Activated CD4-positive, alpha-beta T cell treated with anti-CD3 and anti-CD28 coated beads, Interleukin-2, amount 10 ng/mL, durations not matched to agents 24 days and 14 days (primary cell): ENCODE data around the gene TMEM87B. TPM values are rescaled to one million over a fixed set of nuclear protein-coding genes. Genes with fewer than 3 reads are reported as not detected.
"Not testable (repeated sequence)": the region's sequence is repeated elsewhere in the genome, so short reads cannot be mapped to it uniquely, and the experiment has no call there.

Source experiments
- DNase-seq: peaks from one replicate; pipeline ENCODE4 v3.0.0; 2022
- H3K27ac Mint-ChIP-seq: one replicate; pipeline ENCODE4 v1.8.0; 2022; ENCODE audit warnings: mild to moderate bottlenecking, mixed read lengths
- H3K27me3 Mint-ChIP-seq: one replicate; pipeline ENCODE4 v1.8.0; 2022; ENCODE audit warnings: mixed read lengths
- H3K36me3 Mint-ChIP-seq: one replicate; pipeline ENCODE4 v1.8.0; 2022; ENCODE audit warnings: low read depth, mild to moderate bottlenecking, mixed read lengths
- H3K4me1 Mint-ChIP-seq: one replicate; pipeline ENCODE4 v1.8.0; 2021; ENCODE audit warnings: mixed read lengths
- H3K4me3 Mint-ChIP-seq: one replicate; pipeline ENCODE4 v1.8.0; 2022; ENCODE audit warnings: mild to moderate bottlenecking, moderate library complexity, mixed read lengths
- H3K9me3 Mint-ChIP-seq: one replicate; pipeline ENCODE4 v1.8.0; 2021; ENCODE audit warnings: mixed read lengths
- intact Hi-C: fragments of 100-400 bp; cut with micrococcal nuclease; formaldehyde crosslinking; loops from one replicate; pipeline ENCODE4 v1.15.1; 2023
- total RNA-seq: library from RNA; stranded (reverse); gene quantifications from 2 replicates; pipeline ENCODE4 v1.2.3, GENCODE V29; 2022

The TMEM87B gene
- total RNA-seq, 1 donor from 2014 or later: 13.9 TPM

- H3K27ac Mint-ChIP-seq: peak overlapping the region; percentile 45
- peak overlapping the region; percentile 70 for H3K4me3 Mint-ChIP-seq
- intact Hi-C loops: no loop called here
- peak; percentile 67 for DNase-seq
- H3K9me3 Mint-ChIP-seq: peaks cover 3% of the 10 kb centered on the region
- peaks cover 4% of the 10 kb centered on the region for H3K36me3 Mint-ChIP-seq
- peaks cover 26% of the 10 kb centered on the region for H3K27me3 Mint-ChIP-seq
- peaks cover 8% of the 10 kb centered on the region for H3K4me1 Mint-ChIP-seq
Measured at GRCh38 chr2:112137516-112138158, 82.6 kb downstream of the TMEM87B start.

DNA sequence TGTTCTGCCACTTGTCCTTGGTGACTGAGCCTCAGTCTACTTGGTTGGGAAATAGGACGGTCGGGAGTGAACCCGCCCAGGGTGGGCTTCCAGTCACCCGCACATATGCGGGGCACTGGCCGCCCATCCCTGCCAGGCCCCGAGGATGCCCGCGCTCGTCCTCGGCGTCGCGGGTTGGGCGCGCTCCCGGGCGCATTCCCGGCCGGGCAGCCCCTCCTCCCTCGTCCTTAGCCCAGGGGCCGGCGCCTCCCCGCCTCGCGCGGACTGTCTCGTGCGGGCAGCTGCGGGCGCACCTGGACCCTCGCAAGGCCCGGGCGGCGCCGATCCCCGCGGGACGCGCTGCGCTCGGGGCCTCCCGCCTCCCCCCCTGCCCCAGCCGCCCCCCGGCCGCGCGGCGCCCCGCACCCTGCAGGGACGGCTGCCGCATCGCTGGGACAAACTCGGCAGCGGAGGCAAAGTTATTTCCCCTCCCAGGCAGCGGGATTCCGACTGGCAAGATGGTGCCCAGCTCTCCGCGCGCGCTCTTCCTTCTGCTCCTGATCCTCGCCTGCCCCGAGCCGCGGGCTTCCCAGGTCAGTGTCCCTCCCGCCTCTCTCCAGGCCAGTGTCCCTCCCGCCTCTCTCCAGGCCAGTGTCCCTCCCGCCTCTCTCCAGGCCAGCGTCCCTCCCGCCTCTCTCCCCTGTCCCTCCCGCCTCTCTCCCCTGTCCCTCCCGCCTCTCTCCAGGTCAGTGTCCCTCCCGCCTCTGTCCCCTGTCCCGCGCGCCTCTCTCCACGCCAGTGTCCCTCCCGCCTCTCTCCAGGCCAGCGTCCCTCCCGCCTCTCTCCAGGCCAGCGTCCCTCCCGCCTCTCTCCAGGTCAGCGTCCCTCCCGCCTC, 83.3 kb downstream of the TMEM87B start, which contains the start of gene FBLN7:
Gene FBLN7 (plus strand): TSS at position 227 of the 874 bp plus-strand sequence. CDS start 271 bp downstream, at position 498.
- peaks cover 7% of the 10 kb centered on the region for H3K4me1 Mint-ChIP-seq
- peaks cover 1% of the 10 kb centered on the region for H3K9me3 Mint-ChIP-seq
- intact Hi-C loops: no loop called here
- peak within 1 kb of the TSS; percentile 70 for H3K4me3 Mint-ChIP-seq
- DNase-seq: peak; percentile 62
- H3K27ac Mint-ChIP-seq: peak within 1 kb of the TSS; percentile 45
- H3K27me3 Mint-ChIP-seq: peaks cover 30% of the 10 kb centered on the region
- peaks cover 3% of the 10 kb centered on the region for H3K36me3 Mint-ChIP-seq

DNA sequence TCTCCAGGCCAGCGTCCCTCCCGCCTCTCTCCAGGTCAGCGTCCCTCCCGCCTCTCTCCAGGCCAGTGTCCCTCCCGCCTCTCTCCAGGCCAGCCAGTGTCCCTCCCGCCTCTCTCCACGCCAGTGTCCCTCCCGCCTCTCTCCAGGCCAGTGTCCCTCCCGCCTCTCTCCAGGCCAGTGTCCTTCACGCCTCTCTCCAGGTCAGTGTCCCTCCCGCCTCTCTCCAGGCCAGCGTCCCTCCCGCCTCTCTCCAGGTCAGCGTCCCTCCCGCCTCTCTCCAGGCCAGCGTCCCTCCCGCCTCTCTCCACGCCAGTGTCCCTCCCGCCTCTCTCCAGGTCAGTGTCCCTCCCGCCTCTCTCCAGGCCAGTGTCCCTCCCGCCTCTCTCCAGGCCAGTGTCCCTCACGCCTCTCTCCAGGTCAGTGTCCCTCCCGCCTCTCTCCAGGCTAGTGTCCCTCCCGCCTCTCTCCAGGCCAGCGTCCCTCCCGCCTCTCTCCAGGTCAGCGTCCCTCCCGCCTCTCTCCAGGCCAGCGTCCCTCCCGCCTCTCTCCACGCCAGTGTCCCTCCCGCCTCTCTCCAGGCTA, 84.1 kb downstream of the TMEM87B start:
- H3K9me3 Mint-ChIP-seq, H3K4me1 Mint-ChIP-seq, DNase-seq, intact Hi-C loops, H3K36me3 Mint-ChIP-seq, H3K27ac Mint-ChIP-seq: not testable (repeated sequence)
- Mint-ChIP-seq H3K27me3 (peaks cover 30% of the 10 kb centered on the region), H3K4me3 (peak overlapping the region; percentile 68)

DNA sequence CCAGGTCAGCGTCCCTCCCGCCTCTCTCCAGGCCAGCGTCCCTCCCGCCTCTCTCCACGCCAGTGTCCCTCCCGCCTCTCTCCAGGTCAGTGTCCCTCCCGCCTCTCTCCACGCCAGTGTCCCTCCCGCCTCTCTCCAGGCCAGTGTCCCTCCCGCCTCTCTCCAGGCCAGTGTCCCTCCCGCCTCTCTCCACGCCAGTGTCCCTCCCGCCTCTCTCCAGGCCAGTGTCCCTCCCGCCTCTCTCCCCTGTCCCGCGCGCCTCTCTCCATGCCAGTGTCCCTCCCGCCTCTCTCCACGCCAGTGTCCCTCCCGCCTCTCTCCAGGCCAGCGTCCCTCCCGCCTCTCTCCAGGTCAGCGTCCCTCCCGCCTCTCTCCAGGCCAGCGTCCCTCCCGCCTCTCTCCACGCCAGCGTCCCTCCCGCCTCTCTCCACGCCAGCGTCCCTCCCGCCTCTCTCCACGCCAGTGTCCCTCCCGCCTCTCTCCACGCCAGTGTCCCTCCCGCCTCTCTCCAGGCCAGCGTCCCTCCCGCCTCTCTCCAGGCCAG, 84.7 kb downstream of the TMEM87B start:
- H3K9me3 Mint-ChIP-seq, intact Hi-C loops, H3K4me1 Mint-ChIP-seq, H3K36me3 Mint-ChIP-seq, H3K4me3 Mint-ChIP-seq, H3K27ac Mint-ChIP-seq, DNase-seq: not testable (repeated sequence)
- peaks cover 30% of the 10 kb centered on the region for H3K27me3 Mint-ChIP-seq

DNA sequence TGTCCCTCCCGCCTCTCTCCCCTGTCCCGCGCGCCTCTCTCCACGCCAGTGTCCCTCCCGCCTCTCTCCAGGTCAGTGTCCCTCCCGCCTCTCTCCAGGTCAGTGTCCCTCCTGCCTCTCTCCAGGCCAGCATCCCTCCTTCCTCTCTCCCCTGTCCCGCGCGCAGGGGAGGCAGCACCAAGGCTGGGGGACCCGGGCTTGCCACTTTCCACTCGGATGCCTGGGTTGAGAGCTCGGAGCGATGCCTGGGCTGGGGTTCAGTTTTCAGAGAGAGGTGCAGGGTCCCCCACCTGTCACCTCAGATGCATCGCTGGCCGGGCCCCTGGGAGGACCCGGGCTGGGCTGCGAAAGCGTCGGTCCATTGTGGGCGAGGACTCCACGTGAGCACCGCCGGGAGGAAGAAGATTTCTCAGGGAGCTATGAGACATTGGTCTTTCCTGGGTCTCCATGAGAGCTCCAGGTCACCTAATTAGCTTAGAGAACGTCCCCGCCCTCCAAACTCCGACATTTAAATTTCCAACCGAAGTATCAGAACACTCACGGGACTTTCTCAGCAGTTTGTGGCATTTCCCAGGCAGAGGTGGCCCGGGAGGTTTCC, 85.2 kb downstream of the TMEM87B start:
- intact Hi-C loops: no loop called here
- H3K9me3 Mint-ChIP-seq: no peaks in the 10 kb centered on the region
- peaks cover 30% of the 10 kb centered on the region for H3K27me3 Mint-ChIP-seq
- H3K36me3 Mint-ChIP-seq: peaks cover 3% of the 10 kb centered on the region
- peak; percentile 49 for DNase-seq
- H3K4me1 Mint-ChIP-seq: peaks cover 7% of the 10 kb centered on the region
- H3K4me3 Mint-ChIP-seq: no peak overlapping the region
- no peak overlapping the region for H3K27ac Mint-ChIP-seq

DNA sequence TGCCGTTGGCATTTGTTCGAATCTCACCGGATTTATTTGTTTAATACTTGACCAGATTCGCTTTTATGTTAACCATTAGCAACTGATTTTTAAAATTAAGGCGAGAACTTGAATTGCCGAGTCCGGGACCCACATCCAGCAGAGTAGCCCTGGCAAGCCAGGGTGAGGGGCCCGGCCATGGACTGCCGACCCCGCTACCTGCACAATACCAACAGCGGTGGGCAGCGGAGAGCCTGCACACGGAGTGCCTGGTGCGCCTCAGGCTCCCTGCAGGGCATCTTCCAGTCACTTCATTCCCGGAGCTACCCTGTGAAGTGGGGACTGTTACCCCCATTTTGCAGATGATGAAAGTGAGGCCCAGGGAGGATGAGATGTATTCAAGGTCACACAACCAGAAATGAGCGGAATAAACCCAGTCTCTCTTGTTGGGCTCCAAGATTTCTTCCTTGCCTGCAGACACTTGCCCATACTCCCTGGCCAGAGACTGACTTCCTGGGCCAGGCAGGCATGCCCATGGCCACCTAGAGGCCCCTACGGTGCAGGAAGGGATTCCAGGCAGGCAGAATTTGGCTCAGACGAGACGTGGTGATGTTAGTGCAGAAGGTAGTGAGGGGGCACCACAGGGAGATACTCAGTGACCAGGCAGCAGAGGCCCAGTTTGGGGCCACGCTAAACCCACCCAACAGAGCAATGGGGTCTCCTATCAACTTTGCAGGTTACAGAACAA, 86.0 kb downstream of the TMEM87B start:
- peak; percentile 54 for DNase-seq
- peaks cover 7% of the 10 kb centered on the region for H3K4me1 Mint-ChIP-seq
- H3K27ac Mint-ChIP-seq: no peak overlapping the region
- H3K9me3 Mint-ChIP-seq: no peaks in the 10 kb centered on the region
- intact Hi-C loops: no loop called here
- H3K27me3 Mint-ChIP-seq: peaks cover 29% of the 10 kb centered on the region
- no peak overlapping the region for H3K4me3 Mint-ChIP-seq
- peaks cover 3% of the 10 kb centered on the region for H3K36me3 Mint-ChIP-seq

- H3K27me3 Mint-ChIP-seq: peaks cover 27% of the 10 kb centered on the region
- no peaks in the 10 kb centered on the region for H3K9me3 Mint-ChIP-seq
- peaks cover 3% of the 10 kb centered on the region for H3K36me3 Mint-ChIP-seq
- peaks cover 7% of the 10 kb centered on the region for H3K4me1 Mint-ChIP-seq
- H3K27ac Mint-ChIP-seq: no peak overlapping the region
- DNase-seq: peak; percentile 52
- intact Hi-C loops: no loop called here
- H3K4me3 Mint-ChIP-seq: no peak overlapping the region
Measured at GRCh38 chr2:112141626-112142007, 86.5 kb downstream of the TMEM87B start.

GRCh38 chr2:112142525-112143078, 87.5 kb downstream of the TMEM87B start:
- peaks cover 1% of the 10 kb centered on the region for H3K36me3 Mint-ChIP-seq
- no peak overlapping the region for H3K4me3 Mint-ChIP-seq
- intact Hi-C loops: no loop called here
- H3K9me3 Mint-ChIP-seq: no peaks in the 10 kb centered on the region
- peak; percentile 50 for DNase-seq
- peaks cover 30% of the 10 kb centered on the region for H3K27me3 Mint-ChIP-seq
- H3K4me1 Mint-ChIP-seq: peaks cover 3% of the 10 kb centered on the region
- H3K27ac Mint-ChIP-seq: no peak overlapping the region

DNA sequence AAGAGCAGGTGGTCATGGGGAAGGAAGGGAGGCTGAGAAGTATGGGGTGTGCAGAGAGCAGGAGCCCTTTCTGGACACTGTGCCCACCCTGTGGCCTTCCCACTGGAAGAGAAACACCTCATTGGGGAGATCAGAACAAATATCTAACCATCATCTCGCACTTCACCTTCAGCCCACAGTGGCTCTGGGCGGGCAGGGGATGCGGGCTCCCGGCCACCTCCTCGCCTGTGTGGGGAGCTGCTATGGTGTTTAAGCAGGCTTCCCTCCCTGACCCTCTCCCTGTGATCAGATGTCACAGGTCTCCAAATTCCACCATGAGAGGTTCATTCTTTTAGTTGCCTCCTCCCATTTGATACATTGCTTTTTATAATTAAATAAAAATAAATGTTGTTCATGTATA, 88.1 kb downstream of the TMEM87B start:
- H3K36me3 Mint-ChIP-seq: no peaks in the 10 kb centered on the region
- H3K9me3 Mint-ChIP-seq: no peaks in the 10 kb centered on the region
- no peak overlapping the region for H3K27ac Mint-ChIP-seq
- peaks cover 26% of the 10 kb centered on the region for H3K27me3 Mint-ChIP-seq
- no peak for DNase-seq
- intact Hi-C loops: no loop called here
- no peaks in the 10 kb centered on the region for H3K4me1 Mint-ChIP-seq
- no peak overlapping the region for H3K4me3 Mint-ChIP-seq

GRCh38 chr2:112144966-112145365, 89.9 kb downstream of the TMEM87B start:
- Mint-ChIP-seq H3K27ac (no peak overlapping the region), H3K4me3 (no peak overlapping the region), H3K9me3 (no peaks in the 10 kb centered on the region), H3K36me3 (peaks cover 2% of the 10 kb centered on the region), H3K27me3 (peaks cover 23% of the 10 kb centered on the region), H3K4me1 (no peaks in the 10 kb centered on the region)
- intact Hi-C loops: no loop called here
- no peak for DNase-seq

DNA sequence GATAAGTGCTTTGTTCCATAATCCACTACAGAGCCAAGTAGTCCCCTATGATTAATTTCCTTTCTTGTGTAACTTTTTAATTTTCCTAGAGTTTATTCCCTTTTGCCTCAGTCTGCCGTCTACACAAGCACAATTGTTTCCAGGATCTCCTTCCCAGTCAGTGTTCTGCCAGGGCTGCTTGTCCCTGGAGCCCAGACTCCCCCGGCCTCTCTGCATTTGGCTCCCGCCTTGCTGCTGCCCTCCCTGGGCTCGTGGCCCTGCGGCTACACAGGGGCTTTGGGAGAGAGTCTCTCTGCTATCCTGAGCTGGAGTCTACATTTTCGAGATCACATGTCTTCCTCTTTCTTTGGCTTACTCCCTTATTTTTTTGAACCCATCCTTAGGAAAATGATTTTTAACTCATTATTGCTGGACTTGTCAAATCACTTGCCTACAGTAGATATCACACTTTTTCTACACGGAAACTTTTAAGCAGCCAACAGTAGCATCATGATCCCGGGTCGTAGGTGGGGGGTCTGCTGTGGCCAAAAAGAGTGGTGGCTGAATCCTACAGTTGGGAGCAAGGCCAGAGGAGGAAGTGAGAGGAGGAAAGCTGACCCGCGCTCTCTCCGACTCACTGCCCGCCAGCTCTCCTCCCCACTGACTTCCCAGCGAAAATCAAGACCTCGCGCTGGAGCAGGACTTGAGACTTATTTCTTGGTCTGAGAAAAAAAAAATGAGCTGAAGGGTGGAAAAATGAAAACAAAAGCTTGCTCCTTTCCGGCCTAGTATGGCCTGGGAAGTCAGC, 92.5 kb downstream of the TMEM87B start:
- Mint-ChIP-seq H3K4me1 (peaks cover 2% of the 10 kb centered on the region), H3K4me3 (no peak overlapping the region), H3K9me3 (no peaks in the 10 kb centered on the region), H3K36me3 (peaks cover 2% of the 10 kb centered on the region), H3K27me3 (peaks cover 12% of the 10 kb centered on the region), H3K27ac (no peak overlapping the region)
- intact Hi-C loops: no loop called here
- no peak for DNase-seq

- intact Hi-C loops: no loop called here
- H3K27me3 Mint-ChIP-seq: peaks cover 8% of the 10 kb centered on the region
- no peaks in the 10 kb centered on the region for H3K9me3 Mint-ChIP-seq
- H3K4me3 Mint-ChIP-seq: no peak overlapping the region
- H3K4me1 Mint-ChIP-seq: peaks cover 6% of the 10 kb centered on the region
- no peak overlapping the region for H3K27ac Mint-ChIP-seq
- H3K36me3 Mint-ChIP-seq: peaks cover 2% of the 10 kb centered on the region
- DNase-seq: no peak
Measured at GRCh38 chr2:112148477-112148876, 93.4 kb downstream of the TMEM87B start.
